Panc1 (cell line): ENCODE measurements around the gene MED13. TPM values are rescaled to one million over a fixed set of nuclear protein-coding genes. Genes with fewer than 3 reads are reported as not detected.

ENCODE experiments used
- ATAC-seq: fragments of 200-7000 bp; cut with Tn5 transposase; 2 replicates; pipeline ENCODE4 v1.9.1; 2020; ENCODE audit warnings: mild to moderate bottlenecking, moderate library complexity
- BruUV-seq: library from RNA; stranded (reverse); fragments of 400-500 nt; replicated peaks from 2 replicates; lab custom pipeline; 2021; lab: Mats Ljungman, UMichigan
- CTCF ChIA-PET: fragments of 300-600 bp; sonication (Branson Sonifier 250); formaldehyde crosslinking; loops from one replicate; lab custom pipeline; 2022; ENCODE audit warnings: antibody characterized with exemption; lab: Charles Lee
- POLR2A ChIA-PET: fragments of 300-600 bp; sonication (Branson Sonifier 250); formaldehyde crosslinking; loops from one replicate; lab custom pipeline; 2022; ENCODE audit warnings: antibody characterized with exemption; lab: Charles Lee
- DNase-seq: peaks from one replicate; pipeline ENCODE4 v3.0.0-alpha.2; 2010; ENCODE audit warnings: low read depth, low spot score
- H3K27ac ChIP-seq: 2 replicates; pipeline ENCODE4 v1.5.1; 2011; ENCODE audit warnings: mild to moderate bottlenecking, low read length, inconsistent platforms
- H3K27me3 ChIP-seq: fragments of 200-500 bp; sonication (Bioruptor generic); 2 replicates; pipeline ENCODE4 v1.6.0; 2014; ENCODE audit warnings: low read length, inconsistent platforms; ENCODE audit not compliant: control insufficient read depth, insufficient read depth
- H3K36me3 ChIP-seq: fragments of 200-500 bp; sonication (Bioruptor generic); 2 replicates; pipeline ENCODE4 v1.5.1; 2014; ENCODE audit warnings: inconsistent platforms, mild to moderate bottlenecking, low read length, moderate library complexity; ENCODE audit not compliant: control insufficient read depth, insufficient read depth
- H3K4me1 ChIP-seq: 2 replicates; pipeline ENCODE4 v1.5.1; 2011; ENCODE audit warnings: inconsistent platforms, mild to moderate bottlenecking, low read length, moderate library complexity; ENCODE audit not compliant: control insufficient read depth, insufficient read depth
- H3K4me3 ChIP-seq, 2 experiments: 2 replicates each; pipeline ENCODE4 v1.5.1; 2011 to 2012; ENCODE audit warnings: low read depth in 2 of 2, low read length in 2 of 2, mild to moderate bottlenecking in 2 of 2, inconsistent platforms in 1 of 2, moderate library complexity in 1 of 2
- H3K9me3 ChIP-seq: fragments of 200-500 bp; sonication (Bioruptor generic); 2 replicates; pipeline ENCODE4 v1.5.1; 2014; ENCODE audit warnings: low read depth, mild to moderate bottlenecking, inconsistent platforms, low read length, moderate library complexity; ENCODE audit not compliant: control insufficient read depth, insufficient read depth
- POLR2AphosphoS5 ChIP-seq: IDR thresholded peaks from 2 replicates; pipeline ENCODE4 v1.6.1; 2012; ENCODE audit warnings: mild to moderate bottlenecking, low read depth, low read length, moderate library complexity
- SIN3A ChIP-seq: IDR thresholded peaks from 2 replicates; pipeline ENCODE4 v1.6.1; 2012; ENCODE audit warnings: low read depth, mild to moderate bottlenecking, low read length, moderate library complexity, borderline replicate concordance; ENCODE audit not compliant: insufficient read depth
- TCF7L2 ChIP-seq: IDR thresholded peaks from 2 replicates; pipeline ENCODE4 v1.6.1; 2011; ENCODE audit warnings: mild to moderate bottlenecking, low read depth, low read length, inconsistent platforms
- in situ Hi-C: cut with HindIII; loops from 2 replicates; pipeline ENCODE4 v1.10.0; 2016; ENCODE audit warnings: low sequenced_read_pairs, low pct_unique_long_range_greater_than_20kb
- intact Hi-C: fragments of 100-400 bp; cut with micrococcal nuclease; formaldehyde crosslinking; loops from one replicate; pipeline ENCODE4 v1.10.0; 2022; ENCODE audit not compliant: unreplicated experiment
- total RNA-seq: library from RNA; stranded (reverse); gene quantifications from one replicate; pipeline ENCODE4 v1.2.1, GENCODE V29; 2021; ENCODE audit not compliant: unreplicated experiment
- TF ChIP-seq, protein P1 (sequence below), 2 experiments: IDR thresholded peaks; 2 replicates each; pipeline ENCODE4 v1.6.1; 2011 to 2012; ENCODE audit warnings: low read depth in 2 of 2, control low read depth in 1 of 2, low read length in 1 of 2, mild to moderate bottlenecking in 1 of 2, moderate library complexity in 1 of 2; ENCODE audit not compliant: insufficient read depth in 1 of 2
- TF ChIP-seq, protein P2 (sequence below): fragments of 450-650 bp; IDR thresholded peaks from 2 replicates; pipeline ENCODE4 v1.5.1; 2017; ENCODE audit warnings: mild to moderate bottlenecking

MED13 gene
- total RNA-seq, 1 experiment from 2014 or later = 69.5 TPM

DNA sequence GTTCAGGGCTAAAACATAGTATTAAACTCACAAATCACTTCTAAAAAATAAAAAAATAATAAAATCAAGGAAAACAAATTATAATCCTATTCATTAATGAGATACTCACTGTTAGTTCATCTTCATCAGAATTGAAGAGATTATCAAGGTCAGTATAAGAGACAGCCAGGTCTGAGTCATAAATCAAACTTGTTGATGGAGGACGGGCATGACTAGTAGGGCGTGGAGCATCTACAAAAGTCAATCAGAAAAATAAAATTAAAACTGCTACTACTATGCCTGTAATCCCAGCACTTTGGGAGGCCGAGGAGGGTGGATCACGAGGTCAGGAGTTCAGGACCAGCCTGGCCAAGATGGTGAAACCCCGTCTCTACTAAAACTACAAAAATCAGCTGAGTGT is 78.2 kb downstream of the MED13 start:
- Histone ChIP-seq H3K27ac (no peak overlapping the region), H3K9me3 (no peaks in the 10 kb centered on the region), H3K27me3 (no peaks in the 10 kb centered on the region), H3K4me3 (no peak overlapping the region), H3K4me1 (no peaks in the 10 kb centered on the region), H3K36me3 (peaks cover 40% of the 10 kb centered on the region)
- TF ChIP-seq, protein P1, sequence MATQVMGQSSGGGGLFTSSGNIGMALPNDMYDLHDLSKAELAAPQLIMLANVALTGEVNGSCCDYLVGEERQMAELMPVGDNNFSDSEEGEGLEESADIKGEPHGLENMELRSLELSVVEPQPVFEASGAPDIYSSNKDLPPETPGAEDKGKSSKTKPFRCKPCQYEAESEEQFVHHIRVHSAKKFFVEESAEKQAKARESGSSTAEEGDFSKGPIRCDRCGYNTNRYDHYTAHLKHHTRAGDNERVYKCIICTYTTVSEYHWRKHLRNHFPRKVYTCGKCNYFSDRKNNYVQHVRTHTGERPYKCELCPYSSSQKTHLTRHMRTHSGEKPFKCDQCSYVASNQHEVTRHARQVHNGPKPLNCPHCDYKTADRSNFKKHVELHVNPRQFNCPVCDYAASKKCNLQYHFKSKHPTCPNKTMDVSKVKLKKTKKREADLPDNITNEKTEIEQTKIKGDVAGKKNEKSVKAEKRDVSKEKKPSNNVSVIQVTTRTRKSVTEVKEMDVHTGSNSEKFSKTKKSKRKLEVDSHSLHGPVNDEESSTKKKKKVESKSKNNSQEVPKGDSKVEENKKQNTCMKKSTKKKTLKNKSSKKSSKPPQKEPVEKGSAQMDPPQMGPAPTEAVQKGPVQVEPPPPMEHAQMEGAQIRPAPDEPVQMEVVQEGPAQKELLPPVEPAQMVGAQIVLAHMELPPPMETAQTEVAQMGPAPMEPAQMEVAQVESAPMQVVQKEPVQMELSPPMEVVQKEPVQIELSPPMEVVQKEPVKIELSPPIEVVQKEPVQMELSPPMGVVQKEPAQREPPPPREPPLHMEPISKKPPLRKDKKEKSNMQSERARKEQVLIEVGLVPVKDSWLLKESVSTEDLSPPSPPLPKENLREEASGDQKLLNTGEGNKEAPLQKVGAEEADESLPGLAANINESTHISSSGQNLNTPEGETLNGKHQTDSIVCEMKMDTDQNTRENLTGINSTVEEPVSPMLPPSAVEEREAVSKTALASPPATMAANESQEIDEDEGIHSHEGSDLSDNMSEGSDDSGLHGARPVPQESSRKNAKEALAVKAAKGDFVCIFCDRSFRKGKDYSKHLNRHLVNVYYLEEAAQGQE (IDR thresholded peaks at IDR 0.05; ENCODE audit: insufficient read depth in 1 of 2, low read depth in 2 of 2, low read length in 1 of 2) = no peak
- TF ChIP-seq POLR2AphosphoS5 (no peak), SIN3A (no peak), TCF7L2 (no peak)
- TF ChIP-seq, protein P2, sequence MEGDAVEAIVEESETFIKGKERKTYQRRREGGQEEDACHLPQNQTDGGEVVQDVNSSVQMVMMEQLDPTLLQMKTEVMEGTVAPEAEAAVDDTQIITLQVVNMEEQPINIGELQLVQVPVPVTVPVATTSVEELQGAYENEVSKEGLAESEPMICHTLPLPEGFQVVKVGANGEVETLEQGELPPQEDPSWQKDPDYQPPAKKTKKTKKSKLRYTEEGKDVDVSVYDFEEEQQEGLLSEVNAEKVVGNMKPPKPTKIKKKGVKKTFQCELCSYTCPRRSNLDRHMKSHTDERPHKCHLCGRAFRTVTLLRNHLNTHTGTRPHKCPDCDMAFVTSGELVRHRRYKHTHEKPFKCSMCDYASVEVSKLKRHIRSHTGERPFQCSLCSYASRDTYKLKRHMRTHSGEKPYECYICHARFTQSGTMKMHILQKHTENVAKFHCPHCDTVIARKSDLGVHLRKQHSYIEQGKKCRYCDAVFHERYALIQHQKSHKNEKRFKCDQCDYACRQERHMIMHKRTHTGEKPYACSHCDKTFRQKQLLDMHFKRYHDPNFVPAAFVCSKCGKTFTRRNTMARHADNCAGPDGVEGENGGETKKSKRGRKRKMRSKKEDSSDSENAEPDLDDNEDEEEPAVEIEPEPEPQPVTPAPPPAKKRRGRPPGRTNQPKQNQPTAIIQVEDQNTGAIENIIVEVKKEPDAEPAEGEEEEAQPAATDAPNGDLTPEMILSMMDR = no peak
- intact Hi-C loops = no loop called here
- no peak for DNase-seq
- CTCF ChIA-PET = no interaction called here
- no TSS peak for BruUV-seq
- in situ Hi-C loops = no loop called here
- POLR2A ChIA-PET = interaction anchor here (0.6 kb wide), 1 partner anchor 125 kb away, joined by 3 read pairs; no protein-coding TSS in a partner anchor
- ATAC-seq = no peak

DNA sequence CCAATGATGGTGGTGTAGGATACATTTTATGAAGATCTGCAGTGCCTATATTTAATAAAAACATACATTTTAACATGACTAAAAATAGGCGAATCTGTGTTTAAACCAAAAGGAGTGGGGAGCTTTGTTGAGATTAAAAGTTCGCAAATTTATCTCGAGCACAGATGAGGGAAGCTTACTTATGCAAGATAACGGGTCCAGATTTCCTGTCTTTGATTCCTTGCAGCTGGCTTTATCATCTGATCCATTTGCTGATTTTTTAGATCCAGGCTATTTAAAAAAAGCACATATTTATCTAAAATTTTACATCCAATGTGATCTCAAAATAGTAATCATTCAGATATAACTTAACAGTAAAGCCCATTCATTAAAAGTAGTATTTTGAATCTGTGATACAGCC is 80.3 kb downstream of the MED13 start:
- TF ChIP-seq TCF7L2 = no peak
- TF ChIP-seq POLR2AphosphoS5 = no peak
- TF ChIP-seq, protein P2 = no peak
- TF ChIP-seq, protein P1 (IDR thresholded peaks at IDR 0.05; ENCODE audit: insufficient read depth in 1 of 2, low read depth in 2 of 2, low read length in 1 of 2) = no peak
- no peak for TF ChIP-seq SIN3A
- Histone ChIP-seq H3K36me3 (peaks cover 51% of the 10 kb centered on the region), H3K9me3 (no peaks in the 10 kb centered on the region), H3K27me3 (no peaks in the 10 kb centered on the region), H3K4me1 (no peaks in the 10 kb centered on the region), H3K27ac (no peak overlapping the region), H3K4me3 (no peak overlapping the region)
- DNase-seq = no peak
- BruUV-seq = no TSS peak
- intact Hi-C loops = no loop called here
- POLR2A ChIA-PET = no interaction called here
- no peak for ATAC-seq
- in situ Hi-C loops = no loop called here
- CTCF ChIA-PET = no interaction called here
